Peyer's patch (tissue), 4 donors: ENCODE measurements around the gene COBL. TPM values are rescaled to one million over a fixed set of nuclear protein-coding genes. Genes with fewer than 3 reads are reported as not detected.

Source experiments
- DNase-seq, 3 donors: peaks; one replicate each; pipeline ENCODE4 v3.0.0-alpha.2; 2017 to 2019
- H3K27ac ChIP-seq, 4 donors: fragments of 200-600 bp; sonication (generic); one replicate each; pipeline ENCODE4 v1.5.1; 2016 to 2019
- H3K27me3 ChIP-seq, 2 donors: fragments of 200-600 bp; sonication (generic); one replicate each; pipeline ENCODE4 v1.5.1; 2019
- H3K36me3 ChIP-seq, 3 donors: fragments of 200-600 bp; sonication (generic); one replicate each; pipeline ENCODE4 v1.5.1; 2016 to 2019
- H3K4me1 ChIP-seq, 4 donors: fragments of 200-600 bp; sonication (generic); one replicate each; pipeline ENCODE4 v1.5.1; 2016 to 2019
- H3K4me3 ChIP-seq, 4 donors: fragments of 200-600 bp; sonication (generic); 1 replicate in 3 of 4; 2 replicates in 1 of 4; pipeline ENCODE4 v1.5.1; 2016 to 2019; ENCODE audit warnings: mild to moderate bottlenecking in 1 of 4
- H3K9me3 ChIP-seq, 4 donors: fragments of 200-600 bp; sonication (generic); one replicate each; pipeline ENCODE4 v1.5.1; 2016 to 2019; ENCODE audit warnings: mild to moderate bottlenecking in 1 of 4
- POLR2A ChIP-seq, 2 donors: fragments of 450-650 bp; IDR thresholded peaks; one replicate each; pipeline ENCODE4 v1.5.1; 2017; ENCODE audit warnings: antibody characterized with exemption in 2 of 2, mild to moderate bottlenecking in 2 of 2, moderate library complexity in 2 of 2
- total RNA-seq, 4 donors: library from RNA; depleted of rRNA; stranded (reverse); fragments of >200 nt; gene quantifications; one replicate each; pipeline ENCODE4 v1.1.0, GENCODE V29; 2016
- TF ChIP-seq, protein P1 (sequence below), 6 experiments: fragments of 450-650 bp in 4 of 6; fragments of 200-600 bp in 2 of 6; sonication (generic) in 1 of 6; IDR thresholded peaks; one replicate each; pipeline ENCODE4 v1.5.1; 2017 to 2019; ENCODE audit warnings: antibody characterized with exemption in 6 of 6, mild to moderate bottlenecking in 3 of 6, moderate library complexity in 1 of 6

The COBL gene
- 100 to 1,000 TPM in 3 of 4 donors, 10 to 100 TPM in 1; 25.6 to 129 (median 116) TPM for total RNA-seq

GRCh38 chr7:51316666-51317581, at the start of gene COBL:
TSS of gene COBL (minus strand) at chr7:51316809. CDS start at chr7:51316633, 176 bp downstream.
- Histone ChIP-seq H3K36me3 (no peaks in the 10 kb centered on the region), H3K27ac (peak within 1 kb of the TSS in 3 of 4 donors; percentile 85 to 98 (median 89)), H3K4me1 (peaks cover 0 to 6% (median 0%) of the 10 kb centered on the region in 4 donors), H3K27me3 (no peaks in the 10 kb centered on the region), H3K4me3 (peak within 1 kb of the TSS; percentile 27 to 85 (median 50)), H3K9me3 (no peaks in the 10 kb centered on the region)
- peak; percentile 62 to 71 for TF ChIP-seq POLR2A (IDR thresholded peaks at IDR 0.05)
- TF ChIP-seq, protein P1, sequence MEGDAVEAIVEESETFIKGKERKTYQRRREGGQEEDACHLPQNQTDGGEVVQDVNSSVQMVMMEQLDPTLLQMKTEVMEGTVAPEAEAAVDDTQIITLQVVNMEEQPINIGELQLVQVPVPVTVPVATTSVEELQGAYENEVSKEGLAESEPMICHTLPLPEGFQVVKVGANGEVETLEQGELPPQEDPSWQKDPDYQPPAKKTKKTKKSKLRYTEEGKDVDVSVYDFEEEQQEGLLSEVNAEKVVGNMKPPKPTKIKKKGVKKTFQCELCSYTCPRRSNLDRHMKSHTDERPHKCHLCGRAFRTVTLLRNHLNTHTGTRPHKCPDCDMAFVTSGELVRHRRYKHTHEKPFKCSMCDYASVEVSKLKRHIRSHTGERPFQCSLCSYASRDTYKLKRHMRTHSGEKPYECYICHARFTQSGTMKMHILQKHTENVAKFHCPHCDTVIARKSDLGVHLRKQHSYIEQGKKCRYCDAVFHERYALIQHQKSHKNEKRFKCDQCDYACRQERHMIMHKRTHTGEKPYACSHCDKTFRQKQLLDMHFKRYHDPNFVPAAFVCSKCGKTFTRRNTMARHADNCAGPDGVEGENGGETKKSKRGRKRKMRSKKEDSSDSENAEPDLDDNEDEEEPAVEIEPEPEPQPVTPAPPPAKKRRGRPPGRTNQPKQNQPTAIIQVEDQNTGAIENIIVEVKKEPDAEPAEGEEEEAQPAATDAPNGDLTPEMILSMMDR (IDR thresholded peaks at IDR 0.05), result no peak
- DNase-seq, result peak in 2 of 3 donors; percentile 57 to 89

DNA sequence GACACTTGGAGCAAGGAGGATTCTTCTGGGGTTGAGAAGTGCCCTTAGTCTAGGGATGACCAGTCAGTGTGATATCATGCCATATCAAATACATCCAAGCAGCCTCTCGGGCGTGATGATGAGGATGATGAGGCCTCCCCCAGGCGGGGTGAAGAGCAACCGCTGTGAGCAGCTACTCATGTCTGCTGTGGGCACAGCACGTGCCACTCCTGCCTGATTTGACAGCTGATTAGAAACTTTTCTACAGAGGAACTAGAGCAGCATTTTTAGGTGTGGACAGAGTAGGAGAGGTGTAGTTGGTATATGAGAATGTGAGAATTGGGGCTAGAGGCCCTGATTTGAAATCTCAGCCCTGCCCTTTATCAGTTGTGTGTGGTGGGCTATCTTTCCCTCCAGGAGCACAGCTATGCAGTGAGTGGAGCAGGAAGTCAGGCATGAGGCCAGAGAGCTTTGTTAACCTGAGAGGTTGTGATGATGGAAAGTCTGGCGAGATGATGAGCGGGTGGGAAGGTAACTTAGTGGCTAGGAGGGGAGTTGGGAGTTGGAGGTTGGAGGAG, 49.6 kb upstream of the COBL start:
- H3K27me3 ChIP-seq, result no peaks in the 10 kb centered on the region

GRCh38 chr7:51357821-51358220, 41.2 kb upstream of the COBL start:
- no peak for DNase-seq
- H3K36me3 ChIP-seq, result no peaks in the 10 kb centered on the region
- TF ChIP-seq, protein P1 (IDR thresholded peaks at IDR 0.05), result peak in 3 of 6 experiments; percentile 15 to 35 (median 22)
- TF ChIP-seq POLR2A (IDR thresholded peaks at IDR 0.05), result no peak
- H3K4me1 ChIP-seq, result no peaks in the 10 kb centered on the region
- H3K27ac ChIP-seq, result no peak overlapping the region
- no peak overlapping the region for H3K4me3 ChIP-seq
- H3K9me3 ChIP-seq, result no peaks in the 10 kb centered on the region
- no peaks in the 10 kb centered on the region for H3K27me3 ChIP-seq

More for the DNA sequence above, 49.6 kb upstream of the COBL start:
- TF ChIP-seq, protein P1 (IDR thresholded peaks at IDR 0.05), result no peak
- no peak for TF ChIP-seq POLR2A (IDR thresholded peaks at IDR 0.05)
- H3K9me3 ChIP-seq, result no peaks in the 10 kb centered on the region
- H3K36me3 ChIP-seq, result no peaks in the 10 kb centered on the region
- H3K27ac ChIP-seq, result no peak overlapping the region
- H3K4me3 ChIP-seq, result no peak overlapping the region
- DNase-seq, result no peak
- H3K4me1 ChIP-seq, result no peaks in the 10 kb centered on the region

DNA sequence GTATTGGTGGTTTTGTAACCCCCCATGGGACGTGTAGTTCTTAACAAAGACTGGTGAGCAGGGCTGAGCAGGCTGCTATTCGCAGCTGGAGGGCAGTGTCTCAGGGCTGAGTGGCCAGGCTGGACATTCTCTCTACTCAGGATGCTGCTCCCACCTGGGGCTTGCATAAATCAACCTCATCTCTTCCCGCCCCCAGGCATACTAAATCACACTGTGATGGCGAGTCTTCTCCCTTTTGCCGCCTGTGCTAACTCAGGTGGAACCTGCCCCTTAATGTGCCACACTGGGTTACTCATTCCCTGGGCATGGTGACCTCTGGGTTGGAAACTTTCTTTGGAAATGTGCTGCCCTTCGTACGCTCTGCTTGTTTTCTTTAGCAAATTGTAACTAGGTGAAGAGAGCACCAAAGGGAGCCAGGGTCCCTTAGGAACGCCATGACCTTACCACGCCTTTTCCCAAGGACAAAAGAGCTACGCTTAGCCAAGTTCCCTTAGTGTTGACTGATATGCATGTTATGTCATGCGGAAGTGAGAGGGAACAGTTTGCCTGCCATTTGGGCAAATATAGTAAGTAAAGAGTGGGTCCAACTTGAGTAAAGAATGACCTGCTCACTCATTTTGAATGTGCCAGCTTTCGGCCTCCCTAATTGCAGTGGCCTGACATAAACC, 40.4 kb upstream of the COBL start:
- DNase-seq, result no peak
- Histone ChIP-seq H3K27me3 (no peaks in the 10 kb centered on the region), H3K36me3 (no peaks in the 10 kb centered on the region), H3K4me1 (no peaks in the 10 kb centered on the region), H3K9me3 (no peaks in the 10 kb centered on the region), H3K27ac (no peak overlapping the region), H3K4me3 (no peak overlapping the region)
- TF ChIP-seq, protein P1 (IDR thresholded peaks at IDR 0.05), result no peak
- no peak for TF ChIP-seq POLR2A (IDR thresholded peaks at IDR 0.05)

- no peaks in the 10 kb centered on the region for H3K9me3 ChIP-seq
- no peak for DNase-seq
- no peak overlapping the region for H3K27ac ChIP-seq
- no peaks in the 10 kb centered on the region for H3K27me3 ChIP-seq
- H3K4me3 ChIP-seq, result no peak overlapping the region
- no peaks in the 10 kb centered on the region for H3K4me1 ChIP-seq
- TF ChIP-seq POLR2A (IDR thresholded peaks at IDR 0.05), result no peak
- TF ChIP-seq, protein P1 (IDR thresholded peaks at IDR 0.05), result no peak
- H3K36me3 ChIP-seq, result no peaks in the 10 kb centered on the region
Measured at GRCh38 chr7:51354897-51355296, 38.3 kb upstream of the COBL start.
